T-helper 2 cell treated with Interferon-gamma antibody and Interleukin-4, amounts not matched to agents 5 μg/mL and 100 μg/mL, for 36 hours (primary cell): ENCODE results near the gene MTX1.
"Not testable (repeated sequence)": the region's sequence is repeated elsewhere in the genome, so short reads cannot be mapped to it uniquely, and the experiment has no call there.

Source experiments
- DNase-seq: peaks from one replicate; pipeline ENCODE4 v3.0.0; 2021; ENCODE audit warnings: low spot score
- H3K27ac Mint-ChIP-seq: one replicate; pipeline ENCODE4 v1.8.0; 2021; ENCODE audit warnings: mild to moderate bottlenecking, mixed read lengths
- H3K27me3 Mint-ChIP-seq: one replicate; pipeline ENCODE4 v1.8.0; 2021; ENCODE audit warnings: low read depth, mixed read lengths
- H3K36me3 Mint-ChIP-seq: one replicate; pipeline ENCODE4 v1.8.0; 2021; ENCODE audit warnings: low read depth, mixed read lengths
- H3K4me1 Mint-ChIP-seq: one replicate; pipeline ENCODE4 v1.8.0; 2021; ENCODE audit warnings: low read depth, mixed read lengths
- H3K4me3 Mint-ChIP-seq: one replicate; pipeline ENCODE4 v1.8.0; 2022; ENCODE audit warnings: mild to moderate bottlenecking, moderate library complexity, mixed read lengths
- H3K9me3 Mint-ChIP-seq: one replicate; pipeline ENCODE4 v1.8.0; 2021; ENCODE audit warnings: mixed read lengths

Gene MTX1

DNA sequence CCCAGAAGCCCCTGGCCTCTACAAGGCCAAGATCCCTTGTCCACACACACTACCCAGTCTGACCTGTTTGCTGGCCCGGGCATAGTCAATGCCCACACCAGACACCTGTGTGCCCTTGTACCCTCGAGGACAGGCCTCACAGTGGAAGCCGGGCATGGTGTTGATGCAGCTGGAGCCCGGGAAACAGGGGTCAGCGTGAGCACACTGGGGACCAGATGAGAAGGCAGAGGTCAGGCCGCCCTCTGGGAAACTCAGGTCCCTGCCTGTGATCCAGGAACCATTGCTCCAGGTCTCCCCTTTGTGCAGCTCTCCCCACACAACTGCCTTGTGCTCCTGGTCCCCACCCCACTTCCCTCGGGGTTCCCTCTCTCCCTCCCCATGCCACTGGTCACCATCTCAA lies 6.3 kb upstream of the MTX1 start:
- H3K27ac Mint-ChIP-seq: no peak overlapping the region
- H3K4me3 Mint-ChIP-seq: no peak overlapping the region
- no peaks in the 10 kb centered on the region for H3K27me3 Mint-ChIP-seq
- no peaks in the 10 kb centered on the region for H3K9me3 Mint-ChIP-seq
- H3K4me1 Mint-ChIP-seq: peaks cover 5% of the 10 kb centered on the region
- no peaks in the 10 kb centered on the region for H3K36me3 Mint-ChIP-seq
- no peak for DNase-seq

DNA sequence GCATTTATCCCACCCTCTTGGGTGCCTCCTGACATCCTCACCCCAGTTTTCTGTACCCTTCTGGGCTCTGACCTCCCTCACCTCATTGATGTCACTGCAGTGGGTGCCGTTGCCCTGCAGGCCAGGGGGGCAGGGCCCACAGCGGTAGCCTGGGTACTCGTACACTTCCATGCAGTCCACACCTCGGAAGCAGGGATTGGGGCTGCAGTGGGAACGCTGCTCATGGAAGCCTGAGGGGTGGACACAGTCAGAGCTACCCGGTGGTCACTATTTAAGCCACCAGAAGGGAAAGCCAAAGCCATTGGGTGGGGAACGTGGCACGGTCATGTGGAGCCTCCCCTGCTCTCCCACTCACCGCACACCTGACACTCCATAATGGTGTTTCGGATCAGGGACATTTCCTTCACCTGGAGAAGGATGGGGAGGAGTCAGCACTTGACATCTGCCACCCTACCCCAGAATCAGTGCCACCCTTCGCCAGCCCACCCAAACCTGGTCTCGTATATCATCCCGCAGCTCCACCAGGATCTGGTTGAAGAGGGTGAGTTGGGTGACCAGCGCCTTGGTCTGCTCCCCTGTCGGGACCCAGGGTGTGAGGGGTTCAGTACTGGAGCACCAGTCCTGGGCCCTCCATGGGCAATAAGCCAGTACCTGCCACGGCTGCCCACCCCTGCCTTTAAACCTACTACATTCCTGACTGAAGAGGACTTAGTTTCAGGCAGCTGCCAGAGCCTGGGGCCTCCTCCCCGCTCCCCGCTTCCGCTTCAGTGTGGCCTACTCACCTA lies 5.6 kb upstream of the MTX1 start:
- DNase-seq: no peak
- H3K9me3 Mint-ChIP-seq: no peaks in the 10 kb centered on the region
- peaks cover 10% of the 10 kb centered on the region for H3K4me1 Mint-ChIP-seq
- H3K27ac Mint-ChIP-seq: peak overlapping the region; percentile 51
- no peak overlapping the region for H3K4me3 Mint-ChIP-seq
- H3K36me3 Mint-ChIP-seq: no peaks in the 10 kb centered on the region
- H3K27me3 Mint-ChIP-seq: no peaks in the 10 kb centered on the region

- Mint-ChIP-seq H3K4me3 (no peak overlapping the region), H3K9me3 (no peaks in the 10 kb centered on the region), H3K36me3 (no peaks in the 10 kb centered on the region), H3K4me1 (peaks cover 18% of the 10 kb centered on the region), H3K27me3 (no peaks in the 10 kb centered on the region), H3K27ac (no peak overlapping the region)
- no peak for DNase-seq
Observed at GRCh38 chr1:155205035-155205434, 3.5 kb upstream of the MTX1 start.

GRCh38 chr1:155205969-155206593 lies 2.4 kb upstream of the MTX1 start:
- Mint-ChIP-seq H3K4me1 (peaks cover 25% of the 10 kb centered on the region), H3K27me3 (no peaks in the 10 kb centered on the region), H3K36me3 (peaks cover 3% of the 10 kb centered on the region), H3K27ac (no peak overlapping the region), H3K9me3 (no peaks in the 10 kb centered on the region), H3K4me3 (no peak overlapping the region)
- DNase-seq: no peak

- Mint-ChIP-seq H3K27me3 (no peaks in the 10 kb centered on the region), H3K4me3 (peak overlapping the region; percentile 72), H3K27ac (peak overlapping the region; percentile 87), H3K36me3 (peaks cover 7% of the 10 kb centered on the region), H3K4me1 (peaks cover 25% of the 10 kb centered on the region), H3K9me3 (no peaks in the 10 kb centered on the region)
- DNase-seq: peak; percentile 82
Observed at GRCh38 chr1:155206891-155207805, 1.3 kb upstream of the MTX1 start.

DNA sequence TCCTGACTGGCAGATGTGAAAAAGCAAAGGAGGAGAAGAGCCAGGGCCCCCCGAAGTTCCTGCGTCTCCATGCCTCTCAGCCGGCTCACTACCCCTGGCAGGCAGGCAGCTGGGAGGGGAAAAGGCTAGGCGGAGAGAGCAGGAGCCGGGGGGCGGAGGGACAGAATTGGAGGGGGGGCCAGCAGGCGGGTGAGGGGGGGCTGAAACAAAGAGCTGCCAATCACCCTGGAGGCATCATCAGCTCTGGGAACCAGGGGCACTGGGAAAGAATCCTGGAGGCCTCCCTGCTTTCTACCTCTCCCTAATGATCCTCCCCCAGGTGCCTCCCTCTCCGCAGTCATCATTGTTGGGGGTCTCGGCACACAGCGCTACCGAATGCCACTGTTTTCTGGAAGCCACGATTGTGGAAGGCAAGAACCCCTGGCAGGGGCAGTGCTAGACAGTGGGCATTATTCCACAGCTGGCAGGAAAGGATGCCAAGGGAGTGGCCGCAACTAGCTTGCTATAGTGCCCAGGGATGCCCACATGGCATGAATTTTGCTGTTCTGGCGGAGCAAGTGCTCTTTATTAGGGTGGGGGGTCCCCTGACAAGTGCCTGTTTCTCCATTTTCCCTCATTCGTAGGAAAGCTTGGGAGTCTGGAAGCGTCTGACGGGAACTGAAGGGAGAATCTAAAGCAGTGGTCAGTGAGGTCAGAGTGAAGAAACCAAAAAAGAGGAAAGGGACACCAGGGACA lies 522 bp upstream of the MTX1 start, which contains the start of gene THBS3:
TSS of gene THBS3 (minus strand) at position 92 of the 735 bp plus-strand sequence. CDS start at position 71, 21 bp downstream.
- H3K9me3 Mint-ChIP-seq: no peaks in the 10 kb centered on the region
- peaks cover 25% of the 10 kb centered on the region for H3K4me1 Mint-ChIP-seq
- peaks cover 7% of the 10 kb centered on the region for H3K36me3 Mint-ChIP-seq
- peak within 1 kb of the TSS; percentile 92 for H3K27ac Mint-ChIP-seq
- peak within 1 kb of the TSS; percentile 95 for H3K4me3 Mint-ChIP-seq
- no peak for DNase-seq
- H3K27me3 Mint-ChIP-seq: no peaks in the 10 kb centered on the region

DNA sequence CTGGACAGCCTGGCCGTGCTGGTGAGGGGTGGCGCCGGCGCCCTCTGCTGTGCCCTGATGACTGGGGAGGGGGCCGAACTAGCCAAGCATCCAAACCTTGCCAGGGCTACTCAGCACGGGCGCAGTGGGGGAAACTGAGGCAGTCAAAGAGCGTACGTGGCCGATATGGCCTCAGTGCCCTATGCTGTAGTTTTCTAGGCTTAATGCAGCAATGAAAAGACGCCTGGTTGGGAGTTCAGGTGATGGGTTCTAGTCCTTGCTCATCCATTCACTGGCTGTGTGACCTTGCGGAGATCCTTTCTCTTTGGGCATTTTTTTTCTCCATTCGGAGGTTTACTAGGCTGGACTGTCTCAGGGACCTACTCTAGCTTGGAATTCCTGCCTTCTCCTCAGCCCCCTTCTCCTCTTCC lies 822 bp downstream of the MTX1 start:
- Mint-ChIP-seq H3K27me3 (no peaks in the 10 kb centered on the region), H3K4me1 (peaks cover 25% of the 10 kb centered on the region), H3K36me3 (peaks cover 7% of the 10 kb centered on the region), H3K4me3 (peak overlapping the region; percentile 95), H3K27ac (peak overlapping the region; percentile 91), H3K9me3 (no peaks in the 10 kb centered on the region)
- DNase-seq: no peak

DNA sequence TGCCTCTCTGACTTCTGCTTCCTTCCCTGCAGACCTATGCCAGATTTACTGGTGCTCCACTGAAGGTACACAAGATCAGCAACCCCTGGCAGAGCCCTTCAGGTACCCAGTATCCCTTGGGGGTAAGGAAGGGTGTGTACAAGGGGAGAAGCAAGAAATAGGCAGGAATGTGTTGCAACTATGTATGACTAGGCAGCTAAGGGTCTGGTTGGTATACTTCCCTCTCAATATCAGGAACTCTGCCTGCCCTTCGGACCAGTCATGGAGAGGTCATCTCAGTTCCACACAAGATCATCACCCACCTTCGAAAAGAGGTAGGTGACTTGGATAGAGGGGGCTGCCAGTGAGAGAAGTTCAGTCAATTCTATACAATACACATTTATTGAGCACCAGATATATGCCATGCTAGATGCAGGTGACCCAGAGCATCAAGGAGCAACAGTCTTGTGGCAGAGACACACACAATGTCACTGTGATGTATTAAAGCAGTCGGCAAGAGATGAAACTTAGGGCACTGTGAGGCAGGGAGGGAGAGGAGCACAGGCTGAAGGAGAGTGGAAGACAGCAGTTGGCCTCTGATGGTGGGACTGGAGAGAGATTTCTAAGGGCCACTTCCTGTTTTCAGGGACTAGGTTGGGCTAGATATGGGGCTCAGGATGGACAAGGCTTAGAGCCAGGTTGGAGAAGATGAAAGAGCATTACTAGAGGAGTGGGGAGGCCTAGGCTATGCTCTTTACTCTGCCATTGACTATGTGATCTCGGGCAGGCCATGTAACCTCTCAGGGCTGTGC lies 2.0 kb downstream of the MTX1 start:
- no peaks in the 10 kb centered on the region for H3K27me3 Mint-ChIP-seq
- no peak for DNase-seq
- peak overlapping the region; percentile 42 for H3K4me3 Mint-ChIP-seq
- H3K4me1 Mint-ChIP-seq: peaks cover 28% of the 10 kb centered on the region
- H3K9me3 Mint-ChIP-seq: no peaks in the 10 kb centered on the region
- H3K36me3 Mint-ChIP-seq: peaks cover 12% of the 10 kb centered on the region
- H3K27ac Mint-ChIP-seq: no peak overlapping the region

GRCh38 chr1:155211381-155212050 lies 3.0 kb downstream of the MTX1 start:
- not testable (repeated sequence) for H3K27me3 Mint-ChIP-seq, H3K9me3 Mint-ChIP-seq, H3K4me3 Mint-ChIP-seq, DNase-seq, H3K27ac Mint-ChIP-seq
- Mint-ChIP-seq H3K36me3 (peaks cover 14% of the 10 kb centered on the region), H3K4me1 (peaks cover 28% of the 10 kb centered on the region)

DNA sequence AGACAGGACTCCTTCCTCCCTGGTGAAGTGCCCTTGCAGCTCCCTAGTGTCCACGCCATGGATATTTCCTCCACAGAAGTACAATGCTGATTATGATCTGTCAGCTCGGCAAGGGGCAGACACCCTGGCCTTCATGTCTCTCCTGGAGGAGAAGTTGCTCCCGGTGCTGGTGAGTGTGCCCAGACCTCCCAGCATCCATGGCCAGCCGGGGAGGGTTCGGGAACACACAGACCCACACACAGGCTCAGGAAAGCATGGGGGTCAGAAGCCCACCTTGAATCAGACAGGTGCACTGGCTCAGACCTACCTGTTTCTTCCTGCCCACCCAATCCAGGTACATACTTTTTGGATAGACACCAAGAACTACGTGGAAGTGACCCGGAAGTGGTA lies 3.6 kb downstream of the MTX1 start:
- H3K4me1 Mint-ChIP-seq: peaks cover 24% of the 10 kb centered on the region
- not testable (repeated sequence) for H3K27me3 Mint-ChIP-seq, H3K27ac Mint-ChIP-seq, H3K9me3 Mint-ChIP-seq, H3K4me3 Mint-ChIP-seq, DNase-seq
- H3K36me3 Mint-ChIP-seq: peaks cover 14% of the 10 kb centered on the region

DNA sequence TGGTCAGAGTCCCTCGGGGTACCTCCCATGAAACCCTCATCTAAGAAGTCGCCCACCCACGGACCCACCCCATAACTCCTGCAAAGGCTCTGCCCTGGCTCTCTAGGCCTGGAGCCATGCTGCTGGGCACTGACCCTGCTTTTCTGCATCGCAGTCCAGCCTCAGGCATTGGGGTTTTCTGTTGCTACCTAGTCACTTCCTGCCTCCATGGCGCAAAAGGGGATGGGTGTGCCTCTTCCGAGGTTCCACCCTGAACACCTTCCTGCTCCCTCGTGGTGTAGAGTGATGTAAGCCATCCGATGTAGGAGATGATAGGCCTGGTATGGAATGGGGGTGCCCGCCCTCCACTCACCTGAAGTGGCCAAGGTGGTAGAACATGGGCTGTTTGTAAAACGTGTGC lies 6.2 kb downstream of the MTX1 start:
- Mint-ChIP-seq H3K36me3 (peaks cover 17% of the 10 kb centered on the region), H3K4me1 (peaks cover 20% of the 10 kb centered on the region), H3K27ac (peak overlapping the region; percentile 78)
- not testable (repeated sequence) for DNase-seq, H3K9me3 Mint-ChIP-seq, H3K4me3 Mint-ChIP-seq, H3K27me3 Mint-ChIP-seq

DNA sequence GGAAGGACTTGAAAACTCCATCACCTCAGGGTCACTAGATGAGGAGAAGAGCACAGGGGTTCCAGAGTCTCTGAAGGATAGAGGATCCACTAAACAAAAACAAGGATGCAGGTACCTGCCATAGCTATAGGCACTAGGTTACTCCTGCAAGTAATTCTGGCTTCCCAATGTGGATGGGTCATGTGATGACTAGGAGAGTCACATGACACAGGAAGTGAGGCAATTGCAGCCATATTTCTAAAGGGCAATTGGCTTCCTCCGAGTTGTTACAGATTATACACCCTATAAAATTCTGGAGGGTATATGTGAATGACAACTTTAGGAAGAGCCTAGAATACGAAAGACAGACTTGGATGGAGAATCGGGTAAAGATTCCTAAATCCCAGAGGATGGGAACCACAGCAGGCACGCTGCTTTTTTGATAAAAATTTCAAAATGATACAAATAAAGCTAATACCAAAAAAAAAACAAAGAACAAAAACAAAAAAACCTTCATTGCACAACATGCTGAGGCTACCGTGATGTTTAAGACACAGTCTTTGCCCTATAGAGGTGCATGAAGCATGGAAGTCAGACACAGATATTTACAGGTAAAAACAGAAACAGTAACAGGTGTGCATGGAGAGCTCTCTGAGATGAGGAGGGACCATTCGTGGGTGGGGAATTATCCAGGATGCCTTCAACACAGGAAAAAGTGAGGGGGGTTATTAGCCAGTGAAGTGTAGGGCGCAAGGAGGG lies 10.5 kb downstream of the MTX1 start:
- Mint-ChIP-seq H3K27me3 (no peaks in the 10 kb centered on the region), H3K4me1 (peaks cover 20% of the 10 kb centered on the region), H3K9me3 (no peaks in the 10 kb centered on the region), H3K27ac (peak overlapping the region; percentile 81), H3K4me3 (peak overlapping the region; percentile 29), H3K36me3 (peaks cover 11% of the 10 kb centered on the region)
- no peak for DNase-seq
